ENCODE data around the gene RASAL2. TPM values are rescaled to one million over a fixed set of nuclear protein-coding genes. Genes with fewer than 3 reads are reported as not detected.

The RASAL2 gene
- total RNA-seq, 3 donors from 2014 or later: 13.0 to 17.5 (median 14.2) TPM

- intact Hi-C loops (cut with DNase I, micrococcal nuclease): no loop called here
- DNase-seq (no peak), ATAC-seq (no peak)
- Histone ChIP-seq H3K9me3 (no peaks in the 10 kb centered on the region), H3K4me3 (no peak overlapping the region), H3K36me3 (ENCODE audit: low read depth) (no peaks in the 10 kb centered on the region), H3K4me1 (ENCODE audit: low read depth) (no peaks in the 10 kb centered on the region)
- TF ChIP-seq CTCF (IDR thresholded peaks at IDR 0.05): no peak
These were observed 61.8 kb downstream of the RASAL2 start for GRCh38 chr1:178155481-178156255.

- intact Hi-C loops (cut with DNase I, micrococcal nuclease): no loop called here
- TF ChIP-seq CTCF (IDR thresholded peaks at IDR 0.05): no peak
- Histone ChIP-seq H3K4me3 (no peak overlapping the region), H3K9me3 (no peaks in the 10 kb centered on the region), H3K4me1 (ENCODE audit: low read depth) (no peaks in the 10 kb centered on the region), H3K36me3 (ENCODE audit: low read depth) (no peaks in the 10 kb centered on the region)
- no peak for ATAC-seq
- no peak for DNase-seq
These were observed 67.0 kb downstream of the RASAL2 start for GRCh38 chr1:178160736-178161475.

- no peak for TF ChIP-seq CTCF (IDR thresholded peaks at IDR 0.05)
- H3K36me3 ChIP-seq (ENCODE audit: low read depth): no peaks in the 10 kb centered on the region
- ATAC-seq: no peak
- intact Hi-C loops (cut with DNase I, micrococcal nuclease): no loop called here
- H3K4me3 ChIP-seq: no peak overlapping the region
- no peaks in the 10 kb centered on the region for H3K9me3 ChIP-seq
- no peak for DNase-seq
- no peaks in the 10 kb centered on the region for H3K4me1 ChIP-seq (ENCODE audit: low read depth)
These were observed 67.6 kb downstream of the RASAL2 start for GRCh38 chr1:178161516-178161915.

GRCh38 chr1:178165196-178165595 lies 71.3 kb downstream of the RASAL2 start:
- no peak overlapping the region for H3K4me3 ChIP-seq
- no peak for TF ChIP-seq CTCF (IDR thresholded peaks at IDR 0.05)
- intact Hi-C loops (cut with DNase I, micrococcal nuclease): no loop called here

GRCh38 chr1:178166429-178167024 lies 72.6 kb downstream of the RASAL2 start:
- Histone ChIP-seq H3K4me1 (ENCODE audit: low read depth) (no peaks in the 10 kb centered on the region), H3K9me3 (no peaks in the 10 kb centered on the region), H3K4me3 (no peak overlapping the region), H3K36me3 (ENCODE audit: low read depth) (no peaks in the 10 kb centered on the region)
- no peak for TF ChIP-seq CTCF (IDR thresholded peaks at IDR 0.05)
- no peak for DNase-seq
- ATAC-seq: no peak
- intact Hi-C loops (cut with DNase I, micrococcal nuclease): no loop called here

More at GRCh38 chr1:178165196-178165595, 71.3 kb downstream of the RASAL2 start:
- ATAC-seq (no peak), DNase-seq (no peak)
- H3K36me3 ChIP-seq (ENCODE audit: low read depth): no peaks in the 10 kb centered on the region
- H3K9me3 ChIP-seq: no peaks in the 10 kb centered on the region
- no peaks in the 10 kb centered on the region for H3K4me1 ChIP-seq (ENCODE audit: low read depth)
